ENCODE results near the gene SLC66A2. TPM values are rescaled to one million over a fixed set of nuclear protein-coding genes. Genes with fewer than 3 reads are reported as not detected.

Gene SLC66A2
- total and polyA plus RNA-seq, 2 of the 13 experiments (the other 11 are each of a cell fraction or from before 2014, with no cell fraction given): 33.5 to 41.9 TPM

DNA sequence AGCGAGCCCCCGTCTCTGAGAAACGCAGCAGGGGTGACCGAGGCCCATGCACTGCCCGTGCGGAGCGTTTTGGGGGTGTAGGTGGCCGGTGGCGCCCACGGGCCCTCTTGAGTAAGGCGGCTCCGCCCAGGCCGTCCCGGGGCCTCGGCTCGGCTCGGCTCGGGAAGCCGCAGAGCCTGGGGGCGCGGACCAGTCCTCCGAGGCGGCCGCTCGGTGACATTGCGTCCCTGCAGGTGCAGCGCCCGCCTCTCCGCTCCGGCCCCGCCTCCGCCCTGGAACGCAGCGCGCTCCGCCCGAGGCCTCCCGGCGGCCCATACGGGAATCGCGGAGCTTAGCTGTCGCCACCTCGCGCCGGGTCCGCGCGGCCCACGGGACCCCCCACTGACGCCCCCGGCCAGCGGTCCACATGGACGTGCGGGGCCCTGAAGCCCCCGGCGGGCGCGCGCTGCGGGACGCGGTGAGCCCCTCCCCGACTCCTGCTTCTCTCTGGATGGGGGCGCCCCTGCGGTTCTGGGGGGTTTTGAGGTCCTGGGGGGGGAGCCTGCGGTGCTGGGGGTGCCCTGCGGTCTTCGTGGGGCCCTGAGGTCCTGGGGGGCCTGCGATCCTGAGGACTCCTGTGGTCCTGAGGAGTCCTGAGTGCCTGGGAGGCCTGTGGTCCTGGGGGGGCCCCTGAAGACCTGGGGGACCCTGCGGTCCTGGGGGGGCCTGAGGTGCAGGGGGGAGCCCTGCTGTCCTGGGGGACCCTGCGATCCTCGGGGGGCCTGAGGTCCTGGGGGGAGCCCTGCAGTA lies 13.1 kb upstream of the SLC66A2 start, which contains the start of gene HSBP1L1 (continued):
- TF ChIP-seq, protein P1, sequence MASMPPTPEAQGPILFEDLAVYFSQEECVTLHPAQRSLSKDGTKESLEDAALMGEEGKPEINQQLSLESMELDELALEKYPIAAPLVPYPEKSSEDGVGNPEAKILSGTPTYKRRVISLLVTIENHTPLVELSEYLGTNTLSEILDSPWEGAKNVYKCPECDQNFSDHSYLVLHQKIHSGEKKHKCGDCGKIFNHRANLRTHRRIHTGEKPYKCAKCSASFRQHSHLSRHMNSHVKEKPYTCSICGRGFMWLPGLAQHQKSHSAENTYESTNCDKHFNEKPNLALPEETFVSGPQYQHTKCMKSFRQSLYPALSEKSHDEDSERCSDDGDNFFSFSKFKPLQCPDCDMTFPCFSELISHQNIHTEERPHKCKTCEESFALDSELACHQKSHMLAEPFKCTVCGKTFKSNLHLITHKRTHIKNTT (CRISPR knock-in tag; IDR thresholded peaks at IDR 0.05): no peak
- TF ChIP-seq CREM (IDR thresholded peaks at IDR 0.05) (no peak), CREM (CRISPR knock-in tag; IDR thresholded peaks at IDR 0.05) (no peak), ZNF484 (CRISPR knock-in tag; IDR thresholded peaks at IDR 0.05; ENCODE audit: borderline replicate concordance, low read depth) (no peak), SALL1 (CRISPR knock-in tag; IDR thresholded peaks at IDR 0.05) (peak; percentile 50; the same call in 1 of the 2 replicates), THAP7 (CRISPR knock-in tag; IDR thresholded peaks at IDR 0.05) (peak; percentile 38; the same call in 1 of the 2 replicates), MYC (CRISPR knock-in tag; IDR thresholded peaks at IDR 0.05; ENCODE audit: borderline replicate concordance) (peak; percentile 66; the same call in 1 of the 2 replicates), ZNF12 (CRISPR knock-in tag; IDR thresholded peaks at IDR 0.05) (0 out of 2 replicates have a peak, but pooled peaks have one; percentile 17), SP140L (CRISPR knock-in tag; IDR thresholded peaks at IDR 0.05; ENCODE audit: borderline replicate concordance) (no peak), SYNCRIP (IDR thresholded peaks at IDR 0.05; ENCODE audit: insufficient read depth, low read depth, low read length) (no peak), ZNF547 (CRISPR knock-in tag; IDR thresholded peaks at IDR 0.05) (no peak; the same call in 1 of the 2 replicates), ZFP36L1 (CRISPR knock-in tag; IDR thresholded peaks at IDR 0.05) (no peak), ZBTB38 (CRISPR knock-in tag; IDR thresholded peaks at IDR 0.05) (peak; percentile 19; the same call in 1 of the 2 replicates), RNF2 (conservative IDR thresholded peaks at IDR 0.05; ENCODE audit: low read depth) (0 out of 2 replicates have a peak, but pooled peaks have one; percentile 22), ZNF574 (CRISPR knock-in tag; IDR thresholded peaks at IDR 0.05) (peak; percentile 47; the same call in 1 of the 2 replicates), ZFYVE20 (CRISPR knock-in tag; IDR thresholded peaks at IDR 0.05; ENCODE audit: borderline replicate concordance, low read depth) (0 out of 2 replicates have a peak, but pooled peaks have one; percentile 49), ZNF138 (CRISPR knock-in tag; IDR thresholded peaks at IDR 0.05; ENCODE audit: low read depth) (0 out of 2 replicates have a peak, but pooled peaks have one; percentile 74)
- TF ChIP-seq, protein P2, sequence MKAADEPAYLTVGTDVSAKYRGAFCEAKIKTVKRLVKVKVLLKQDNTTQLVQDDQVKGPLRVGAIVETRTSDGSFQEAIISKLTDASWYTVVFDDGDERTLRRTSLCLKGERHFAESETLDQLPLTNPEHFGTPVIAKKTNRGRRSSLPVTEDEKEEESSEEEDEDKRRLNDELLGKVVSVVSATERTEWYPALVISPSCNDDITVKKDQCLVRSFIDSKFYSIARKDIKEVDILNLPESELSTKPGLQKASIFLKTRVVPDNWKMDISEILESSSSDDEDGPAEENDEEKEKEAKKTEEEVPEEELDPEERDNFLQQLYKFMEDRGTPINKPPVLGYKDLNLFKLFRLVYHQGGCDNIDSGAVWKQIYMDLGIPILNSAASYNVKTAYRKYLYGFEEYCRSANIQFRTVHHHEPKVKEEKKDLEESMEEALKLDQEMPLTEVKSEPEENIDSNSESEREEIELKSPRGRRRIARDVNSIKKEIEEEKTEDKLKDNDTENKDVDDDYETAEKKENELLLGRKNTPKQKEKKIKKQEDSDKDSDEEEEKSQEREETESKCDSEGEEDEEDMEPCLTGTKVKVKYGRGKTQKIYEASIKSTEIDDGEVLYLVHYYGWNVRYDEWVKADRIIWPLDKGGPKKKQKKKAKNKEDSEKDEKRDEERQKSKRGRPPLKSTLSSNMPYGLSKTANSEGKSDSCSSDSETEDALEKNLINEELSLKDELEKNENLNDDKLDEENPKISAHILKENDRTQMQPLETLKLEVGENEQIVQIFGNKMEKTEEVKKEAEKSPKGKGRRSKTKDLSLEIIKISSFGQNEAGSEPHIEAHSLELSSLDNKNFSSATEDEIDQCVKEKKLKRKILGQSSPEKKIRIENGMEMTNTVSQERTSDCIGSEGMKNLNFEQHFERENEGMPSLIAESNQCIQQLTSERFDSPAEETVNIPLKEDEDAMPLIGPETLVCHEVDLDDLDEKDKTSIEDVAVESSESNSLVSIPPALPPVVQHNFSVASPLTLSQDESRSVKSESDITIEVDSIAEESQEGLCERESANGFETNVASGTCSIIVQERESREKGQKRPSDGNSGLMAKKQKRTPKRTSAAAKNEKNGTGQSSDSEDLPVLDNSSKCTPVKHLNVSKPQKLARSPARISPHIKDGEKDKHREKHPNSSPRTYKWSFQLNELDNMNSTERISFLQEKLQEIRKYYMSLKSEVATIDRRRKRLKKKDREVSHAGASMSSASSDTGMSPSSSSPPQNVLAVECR (CRISPR knock-in tag; IDR thresholded peaks at IDR 0.05; ENCODE audit: borderline replicate concordance): peak; percentile 81; the same call in 1 of the 2 replicates
